ENCODE measurements around the gene KIAA1958.
A peak's percentile ranks its signal among the peaks of the same experiment; 100 is the strongest.

KIAA1958 gene

GRCh38 chr9:112689161-112689740, 202.6 kb downstream of the KIAA1958 start:
- Mint-ChIP-seq H3K36me3 (ENCODE audit: low read depth) (peaks cover 75% of the 10 kb centered on the region), H3K27me3 (ENCODE audit: low read depth) (no peaks in the 10 kb centered on the region)

DNA sequence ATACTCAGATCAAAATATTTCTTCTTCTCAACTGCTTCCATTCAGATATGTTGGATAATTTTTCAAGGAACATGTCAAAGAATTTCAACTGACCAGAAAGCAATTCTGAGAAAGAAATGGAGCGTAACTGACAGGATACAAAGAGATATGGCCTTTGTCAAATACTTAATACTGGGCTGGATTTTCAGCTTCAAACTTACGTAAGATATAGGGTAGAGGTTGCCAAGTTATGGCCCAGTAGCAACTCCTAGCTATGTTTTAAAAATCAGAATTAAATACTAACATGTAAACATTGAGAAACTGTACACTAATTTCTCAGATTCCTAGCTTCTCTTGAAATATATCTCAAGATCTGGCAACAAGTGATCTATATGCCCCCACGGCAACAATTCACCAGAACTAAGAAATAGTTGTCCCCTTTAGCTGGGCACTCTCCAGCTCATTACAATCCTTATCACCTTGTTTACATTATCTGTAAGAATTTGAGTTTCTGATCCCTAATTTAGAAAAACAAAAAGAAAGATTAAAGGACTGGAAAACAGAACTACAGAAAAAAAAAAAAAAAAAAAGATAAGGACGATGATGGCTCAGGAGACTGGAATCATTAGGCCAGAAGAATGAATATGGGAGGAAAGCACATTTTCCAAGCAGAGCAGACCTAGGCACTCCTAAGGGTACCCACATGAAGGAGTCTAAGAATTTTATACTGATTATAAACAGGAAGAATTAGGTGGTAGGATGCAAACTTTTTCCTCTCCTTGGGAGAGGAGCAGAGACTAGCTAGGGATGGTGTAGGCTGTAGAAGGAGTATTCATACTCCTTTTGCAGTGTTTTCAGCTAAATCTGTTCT, 208.3 kb downstream of the KIAA1958 start:
- TF ChIP-seq CTCF (IDR thresholded peaks at IDR 0.05; ENCODE audit: unreplicated experiment in 3 of 3): no peak
- peak overlapping the region; percentile 12 to 63 (median 62) for H3K27ac Mint-ChIP-seq
- H3K9me3 Mint-ChIP-seq: no peaks in the 10 kb centered on the region
- H3K36me3 Mint-ChIP-seq (ENCODE audit: low read depth): peaks cover 64% of the 10 kb centered on the region
- no peak overlapping the region for H3K4me3 Mint-ChIP-seq
- H3K27me3 Mint-ChIP-seq (ENCODE audit: low read depth): no peaks in the 10 kb centered on the region
- H3K4me1 Mint-ChIP-seq: no peaks in the 10 kb centered on the region

More at GRCh38 chr9:112689161-112689740, 202.6 kb downstream of the KIAA1958 start:
- Mint-ChIP-seq H3K27ac (no peak overlapping the region), H3K4me3 (no peak overlapping the region), H3K9me3 (no peaks in the 10 kb centered on the region), H3K4me1 (no peaks in the 10 kb centered on the region)
- no peak for TF ChIP-seq CTCF (IDR thresholded peaks at IDR 0.05; ENCODE audit: unreplicated experiment in 3 of 3)

DNA sequence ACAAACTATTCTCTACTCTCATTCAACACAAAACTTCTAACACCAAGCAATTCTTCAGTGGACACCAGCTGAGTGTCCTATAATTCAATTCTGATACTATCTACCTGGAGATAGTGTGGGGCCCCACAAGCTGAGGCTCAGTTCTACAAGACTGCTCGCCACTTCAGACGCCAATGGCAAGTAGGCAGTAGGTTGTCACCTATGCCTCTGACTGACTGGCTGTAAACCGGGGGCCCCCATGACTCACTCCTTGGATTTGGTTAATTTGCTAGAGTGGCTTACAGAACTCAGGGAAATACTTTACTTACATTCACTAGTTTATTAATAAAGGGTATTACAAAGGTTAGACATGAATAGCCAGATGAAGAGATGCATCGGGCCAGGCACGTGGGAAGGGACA, 209.8 kb downstream of the KIAA1958 start:
- no peak for TF ChIP-seq CTCF (IDR thresholded peaks at IDR 0.05; ENCODE audit: unreplicated experiment in 3 of 3)
- Mint-ChIP-seq H3K27ac (no peak overlapping the region), H3K4me1 (no peaks in the 10 kb centered on the region)

DNA sequence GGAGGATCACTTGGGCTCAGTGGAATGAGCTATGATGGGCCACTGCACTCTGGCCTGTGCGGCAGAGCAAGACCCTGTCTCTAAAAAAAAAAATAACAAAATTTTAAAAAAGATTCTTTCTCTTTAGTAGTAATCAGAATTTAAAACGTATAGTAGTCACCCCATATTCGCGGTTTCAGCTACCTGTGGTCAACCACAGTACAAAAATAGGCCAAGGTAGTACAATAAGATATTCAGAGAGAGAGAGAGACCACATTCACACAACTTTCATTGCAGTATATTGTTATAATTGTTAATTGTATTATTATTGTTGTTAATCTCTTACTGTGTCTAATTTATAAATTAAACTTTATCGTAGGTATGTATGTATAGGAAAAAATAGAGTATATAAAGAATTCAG, 212.6 kb downstream of the KIAA1958 start:
- H3K4me1 Mint-ChIP-seq: no peaks in the 10 kb centered on the region
- no peak overlapping the region for H3K27ac Mint-ChIP-seq
- H3K36me3 Mint-ChIP-seq (ENCODE audit: low read depth): peaks cover 39% of the 10 kb centered on the region
- H3K4me3 Mint-ChIP-seq: no peak overlapping the region
- no peaks in the 10 kb centered on the region for H3K27me3 Mint-ChIP-seq (ENCODE audit: low read depth)
- no peaks in the 10 kb centered on the region for H3K9me3 Mint-ChIP-seq
- no peak for TF ChIP-seq CTCF (IDR thresholded peaks at IDR 0.05; ENCODE audit: unreplicated experiment in 3 of 3)

More for the DNA sequence above, 209.8 kb downstream of the KIAA1958 start:
- Mint-ChIP-seq H3K9me3 (no peaks in the 10 kb centered on the region), H3K36me3 (ENCODE audit: low read depth) (peaks cover 51% of the 10 kb centered on the region), H3K27me3 (ENCODE audit: low read depth) (no peaks in the 10 kb centered on the region), H3K4me3 (no peak overlapping the region)

- no peaks in the 10 kb centered on the region for H3K9me3 Mint-ChIP-seq
- no peaks in the 10 kb centered on the region for H3K27me3 Mint-ChIP-seq (ENCODE audit: low read depth)
- H3K36me3 Mint-ChIP-seq (ENCODE audit: low read depth): peaks cover 37% of the 10 kb centered on the region
- H3K4me3 Mint-ChIP-seq: no peak overlapping the region
- no peak overlapping the region for H3K27ac Mint-ChIP-seq
- no peak for TF ChIP-seq CTCF (IDR thresholded peaks at IDR 0.05; ENCODE audit: unreplicated experiment in 3 of 3)
- no peaks in the 10 kb centered on the region for H3K4me1 Mint-ChIP-seq
Measured at GRCh38 chr9:112700085-112700484, 213.5 kb downstream of the KIAA1958 start.

Measured in nephron (organoid).